Suppressor macrophage (primary cell): ENCODE measurements around the gene CXCR5.

Experiments used
- DNase-seq, 4 experiments: peaks; one replicate each; pipeline ENCODE4 v3.0.0-alpha.2; 2020 to 2022

Gene CXCR5

DNA sequence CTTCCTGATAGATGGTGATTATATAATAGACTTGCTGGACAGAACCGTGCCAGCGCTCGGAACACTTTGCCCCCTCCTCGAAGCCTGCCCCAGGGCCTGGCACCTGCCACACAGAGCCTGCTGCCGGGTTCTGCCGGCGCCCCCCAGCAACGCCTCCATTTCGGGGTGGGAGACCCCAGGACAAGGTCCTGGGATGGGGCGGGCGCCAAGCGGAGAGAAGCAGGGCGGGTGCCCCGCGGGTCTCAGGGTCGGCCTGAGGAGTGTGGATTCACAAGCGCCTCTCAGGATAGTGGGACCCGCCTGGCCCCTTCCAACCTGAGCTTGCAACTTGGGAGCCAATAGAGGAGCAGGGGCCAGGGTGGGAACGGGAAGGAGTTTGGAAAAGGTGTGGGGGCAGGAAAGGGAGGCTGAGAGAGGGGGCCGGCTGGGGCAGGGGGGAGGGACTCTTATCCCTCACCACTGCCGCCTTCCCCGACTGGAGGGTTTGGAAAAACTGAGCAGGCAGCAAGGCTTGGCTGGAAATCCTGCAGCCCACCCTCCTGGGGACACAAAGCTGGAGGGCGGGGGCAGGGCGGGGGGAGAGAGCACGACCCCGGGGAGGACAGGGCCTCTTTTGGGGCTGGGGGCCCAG, 45.3 kb downstream of the CXCR5 start:
- peak in 3 of 4 experiments; percentile 36 to 63 (median 54) for DNase-seq

DNA sequence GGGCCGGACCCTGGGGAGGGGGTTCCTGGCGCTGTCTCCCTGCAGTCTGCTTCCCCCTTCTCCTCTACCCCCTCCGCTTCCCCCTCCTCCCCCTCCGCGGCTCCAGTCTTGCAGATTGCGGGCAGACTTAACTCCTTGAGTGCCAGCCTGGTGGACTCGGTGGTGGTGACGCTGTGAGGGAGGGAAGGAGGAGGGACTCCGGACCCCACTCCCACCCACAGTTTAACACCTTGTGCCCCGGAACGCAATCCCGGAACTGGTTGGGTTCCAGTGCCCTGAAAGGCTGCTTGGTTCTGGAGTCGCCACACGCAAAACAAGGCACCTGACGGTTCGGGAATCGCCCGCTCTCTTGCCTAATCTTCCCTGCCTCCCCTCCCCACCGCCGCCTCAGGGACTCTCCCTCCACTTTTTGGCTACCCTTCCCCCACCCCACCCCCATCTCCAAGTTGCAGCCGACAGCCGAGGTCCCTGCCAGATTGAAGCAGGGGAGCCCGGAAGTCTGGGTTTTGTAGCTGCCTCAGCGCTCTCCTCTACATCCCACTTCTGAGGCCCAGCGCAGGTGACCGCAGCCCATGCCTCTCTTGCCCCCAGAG, 45.9 kb downstream of the CXCR5 start:
- DNase-seq, result peak; percentile 77 to 88 (median 84)

DNA sequence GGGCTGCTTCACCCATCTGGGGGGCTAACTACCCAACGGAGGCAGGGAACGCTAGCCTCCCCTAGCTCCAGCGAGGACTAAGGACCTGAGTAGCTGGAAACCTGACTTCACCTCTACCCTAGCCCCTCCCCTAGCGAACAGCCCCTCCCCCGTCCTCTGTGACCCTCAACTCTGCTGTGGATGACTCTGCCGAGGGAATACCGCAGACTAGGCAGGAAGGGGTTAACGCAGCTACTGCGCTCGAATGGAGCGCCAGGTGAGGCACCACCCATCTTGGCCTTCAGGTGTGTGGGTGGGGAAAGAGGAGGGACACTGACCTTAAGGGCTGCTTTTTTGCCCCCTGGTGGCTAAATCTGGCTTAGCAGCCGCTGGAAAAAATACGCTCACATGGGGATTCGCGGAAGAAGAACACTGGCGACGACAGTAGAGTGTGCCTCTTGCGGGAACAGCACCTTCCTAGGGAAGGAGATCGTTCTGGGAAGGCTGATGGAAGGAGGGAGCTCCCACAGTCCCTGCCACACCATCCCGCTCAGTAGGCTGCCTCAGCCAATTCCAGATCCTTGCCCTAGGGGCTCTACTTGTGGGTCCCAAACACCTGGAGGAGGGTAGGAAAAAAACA, 46.5 kb downstream of the CXCR5 start:
- peak; percentile 85 to 94 (median 88) for DNase-seq

DNA sequence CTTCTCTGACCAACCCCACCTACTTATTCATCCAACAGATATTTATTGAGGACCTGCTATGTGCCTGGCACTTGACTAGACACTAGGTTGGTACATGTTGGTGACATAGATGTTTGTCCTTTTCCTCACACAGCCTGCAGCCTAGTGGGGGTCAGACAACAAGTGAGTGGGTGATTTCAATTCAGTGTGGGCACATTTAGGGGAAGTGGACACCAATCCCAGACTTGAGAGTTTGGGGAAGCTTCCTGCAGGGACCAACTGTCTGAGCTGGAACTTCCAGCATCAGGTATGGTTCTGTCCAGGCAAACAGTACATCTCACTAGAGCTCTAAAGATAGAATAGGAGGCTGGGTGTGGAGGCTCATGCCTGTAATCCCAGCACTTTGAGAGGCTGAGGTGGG, 47.9 kb downstream of the CXCR5 start:
- peak in 3 of 4 experiments; percentile 51 to 58 (median 54) for DNase-seq

DNA sequence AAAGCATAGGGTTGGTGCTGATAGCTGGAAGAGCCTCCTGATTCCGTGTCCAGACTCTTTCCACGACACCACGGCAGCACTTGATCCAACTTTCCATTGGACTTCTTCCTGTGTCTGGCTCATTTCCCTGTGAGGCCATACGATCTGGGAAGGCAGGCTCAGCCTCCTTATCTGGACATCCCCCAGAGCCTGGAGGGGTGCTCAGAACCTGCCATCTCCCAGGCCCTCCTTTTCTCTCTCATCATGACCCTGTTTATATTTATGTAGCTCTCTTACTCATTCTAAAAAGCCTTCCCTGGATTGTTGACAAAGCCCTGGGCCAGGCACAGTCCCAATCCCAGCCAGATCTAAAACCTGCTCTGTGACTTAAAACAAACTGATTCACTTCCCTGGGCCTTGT, 49.8 kb downstream of the CXCR5 start:
- DNase-seq, result no peak

DNA sequence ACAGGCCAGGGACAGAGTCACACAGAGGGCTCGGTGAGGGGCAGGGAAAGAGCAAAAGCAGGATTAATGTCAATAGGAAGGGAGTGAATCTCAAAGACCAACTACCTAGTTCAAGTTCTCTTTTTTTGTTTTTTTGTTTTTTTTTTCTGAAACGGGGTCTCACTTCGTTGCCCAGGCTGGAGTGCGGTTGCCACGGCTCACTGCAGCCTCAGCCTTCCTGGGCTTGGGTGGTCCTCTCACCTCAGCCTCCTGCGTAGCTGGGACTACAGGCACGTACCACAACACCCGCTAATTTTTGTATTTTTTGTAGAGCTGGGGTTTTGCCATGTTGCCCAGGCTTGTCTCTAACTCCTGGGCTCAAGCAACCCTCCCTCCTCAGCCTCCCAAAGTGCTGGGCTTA, 51.7 kb downstream of the CXCR5 start:
- DNase-seq, result no peak

DNA sequence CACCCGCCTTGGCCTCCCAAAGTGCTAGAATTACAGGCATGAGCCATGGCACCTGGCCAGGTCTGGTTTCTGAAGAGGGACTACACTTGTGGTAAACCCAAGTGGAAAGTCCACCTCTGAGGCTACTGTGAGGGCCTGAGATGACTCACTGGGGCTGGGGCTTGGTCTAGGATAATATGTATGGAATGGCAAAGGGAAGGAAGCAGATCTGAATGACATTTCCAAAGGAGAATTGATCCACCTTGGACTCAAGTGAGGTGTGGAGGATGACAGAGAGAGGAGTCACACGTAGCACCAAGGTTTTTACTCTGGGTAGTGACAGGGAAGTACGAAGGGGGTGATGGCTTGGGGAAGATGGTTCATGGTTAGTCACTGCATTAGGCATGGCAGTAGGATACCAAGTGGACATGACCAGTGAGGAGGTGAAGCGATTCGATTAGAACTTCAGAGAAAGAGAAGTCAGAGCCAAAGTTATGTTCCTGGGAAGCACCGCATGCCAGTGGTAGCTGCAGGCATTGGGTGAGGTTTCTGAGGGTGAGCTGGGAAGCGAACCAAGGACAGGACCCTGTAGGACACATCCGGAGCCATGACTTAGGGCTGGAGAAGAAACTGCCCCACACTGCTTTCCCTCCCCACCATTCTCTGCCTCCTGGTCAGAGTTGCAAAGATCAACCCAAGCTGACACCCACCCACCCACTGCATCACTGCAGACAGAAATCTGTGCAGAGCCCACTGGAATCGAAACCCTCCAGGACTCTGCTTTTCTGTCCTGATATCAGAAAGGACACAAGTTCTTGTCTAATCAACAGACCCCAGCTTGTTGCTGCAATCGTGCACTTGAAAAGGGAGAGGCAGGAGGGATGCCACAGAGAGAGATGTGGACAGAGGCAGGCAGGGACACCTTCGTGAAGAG, 55.1 kb downstream of the CXCR5 start:
- no peak for DNase-seq

DNA sequence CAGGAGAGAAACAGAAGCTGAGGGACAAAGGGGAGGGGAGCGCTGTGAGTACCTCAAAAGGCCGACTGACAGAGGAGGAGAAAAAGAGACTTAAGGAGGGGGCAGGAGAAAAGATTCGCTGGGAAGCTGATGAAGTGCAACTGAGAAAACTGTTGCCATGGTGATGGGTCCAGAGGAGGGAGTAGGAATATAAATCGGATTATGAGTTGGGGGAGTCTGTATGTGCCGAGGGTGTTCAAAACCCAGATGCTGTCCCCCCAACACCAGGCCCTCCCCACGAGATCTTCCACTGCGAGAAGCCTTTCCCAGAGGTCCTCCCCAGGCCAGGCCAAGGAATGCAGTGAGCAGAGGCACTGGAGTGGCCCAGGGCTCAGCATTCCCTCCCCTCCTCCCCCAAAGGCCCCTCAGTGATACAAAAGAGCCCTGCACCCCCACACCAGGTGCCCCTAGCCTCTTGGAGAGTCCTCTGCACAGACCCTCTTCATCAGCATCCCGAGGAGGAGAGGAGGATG, 55.8 kb downstream of the CXCR5 start:
- DNase-seq, result no peak

DNA sequence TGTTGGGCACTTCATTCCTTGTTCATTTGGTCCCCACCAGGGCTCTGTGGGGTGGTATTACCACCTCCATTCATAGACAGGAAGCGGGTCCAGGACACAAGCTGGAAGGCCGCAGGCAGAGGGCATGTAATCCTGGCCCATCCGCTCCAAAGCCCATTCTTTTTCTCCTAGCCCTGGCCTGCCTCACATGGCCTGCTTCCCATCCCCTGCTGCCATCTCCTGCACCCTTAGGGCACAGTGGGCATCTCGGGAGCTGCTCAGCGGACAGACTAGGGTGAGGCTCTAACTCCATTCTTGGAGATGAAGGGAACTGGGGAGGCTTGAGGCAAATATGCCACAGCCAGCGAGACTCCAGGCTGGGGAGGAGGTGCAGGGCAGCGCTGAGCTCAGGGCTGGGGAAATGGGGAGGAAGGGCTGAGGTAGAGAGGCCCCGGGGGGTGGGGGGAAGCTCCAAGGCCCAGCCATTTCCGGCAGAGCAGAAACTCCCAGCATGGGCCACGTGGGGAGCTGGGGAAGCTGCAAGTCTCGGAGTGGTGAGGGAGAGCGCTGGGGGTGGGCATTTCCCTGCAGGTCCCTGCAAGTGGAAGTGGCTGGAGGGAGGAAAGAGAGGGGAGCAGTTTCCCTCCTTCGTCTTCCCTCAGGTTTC, 56.4 kb downstream of the CXCR5 start:
- peak; percentile 44 to 80 (median 66) for DNase-seq

DNA sequence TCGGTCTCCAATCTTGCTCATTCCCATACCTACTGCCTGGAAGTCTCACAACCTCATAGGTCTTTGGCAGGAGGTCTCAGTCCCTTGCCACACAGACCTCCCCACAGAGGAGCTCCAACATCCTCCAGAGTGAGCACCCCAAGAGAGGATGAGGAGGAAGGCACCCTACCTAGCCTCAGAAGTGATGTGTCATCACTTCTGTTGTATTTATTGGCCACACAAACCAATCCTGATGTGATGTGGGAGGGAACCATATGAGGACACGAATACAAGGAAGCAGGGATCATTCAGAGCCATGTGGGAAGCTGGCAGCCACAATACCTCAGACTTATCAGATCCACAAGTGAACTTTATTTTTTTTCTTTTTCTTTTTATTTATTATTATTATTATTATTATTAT, 63.4 kb downstream of the CXCR5 start:
- DNase-seq, result no peak
